Activated CD8-positive, alpha-beta T cell treated with anti-CD3 and anti-CD28 coated beads for 36 hours (primary cell): ENCODE data around the gene MTG1. TPM values are rescaled to one million over a fixed set of nuclear protein-coding genes. Genes with fewer than 3 reads are reported as not detected.

Source experiments
- ATAC-seq: fragments of 200-7000 bp; cut with Tn5 transposase; one replicate; pipeline ENCODE4 v1.10.0; 2021; ENCODE audit warnings: mild to moderate bottlenecking, moderate library complexity
- CTCF ChIA-PET: fragments of 350-600 bp; sonication (Branson Sonifier 250); formaldehyde crosslinking; loops from one replicate; lab custom pipeline; 2021; ENCODE audit warnings: antibody characterized with exemption; lab: Charles Lee
- POLR2A ChIA-PET: fragments of 350-600 bp; sonication (Branson Sonifier 250); formaldehyde crosslinking; loops from one replicate; lab custom pipeline; 2021; ENCODE audit warnings: antibody characterized with exemption; lab: Charles Lee
- DNase-seq: peaks from one replicate; pipeline ENCODE4 v3.0.0-alpha.2; 2020
- H3K27ac Mint-ChIP-seq: one replicate; pipeline ENCODE4 v1.8.0; 2021; ENCODE audit warnings: mild to moderate bottlenecking, mixed read lengths
- H3K27me3 Mint-ChIP-seq: one replicate; pipeline ENCODE4 v1.8.0; 2021; ENCODE audit warnings: mixed read lengths
- H3K36me3 Mint-ChIP-seq: one replicate; pipeline ENCODE4 v1.8.0; 2021; ENCODE audit warnings: low read depth, mixed read lengths
- H3K4me1 Mint-ChIP-seq: one replicate; pipeline ENCODE4 v1.8.0; 2021; ENCODE audit warnings: low read depth, mixed read lengths
- H3K4me3 Mint-ChIP-seq: one replicate; pipeline ENCODE4 v1.8.0; 2021; ENCODE audit warnings: mild to moderate bottlenecking, moderate library complexity, mixed read lengths
- H3K9me3 Mint-ChIP-seq: one replicate; pipeline ENCODE4 v1.8.0; 2021; ENCODE audit warnings: mixed read lengths
- CTCF ChIP-seq: fragments of 200-600 bp; IDR thresholded peaks from one replicate; pipeline ENCODE4 v1.8.0; 2022; ENCODE audit warnings: antibody characterized with exemption, mild to moderate bottlenecking
- intact Hi-C: fragments of 100-400 bp; cut with micrococcal nuclease; formaldehyde crosslinking; loops from one replicate; pipeline ENCODE4 v1.10.0; 2022
- total RNA-seq, 2 experiments: library from RNA; stranded (reverse); gene quantifications; one replicate each; pipeline ENCODE4 v1.2.3, GENCODE V29; 2021

Gene MTG1
- total RNA-seq, 2 experiments from 2014 or later = 45.7 to 48.9 TPM

DNA sequence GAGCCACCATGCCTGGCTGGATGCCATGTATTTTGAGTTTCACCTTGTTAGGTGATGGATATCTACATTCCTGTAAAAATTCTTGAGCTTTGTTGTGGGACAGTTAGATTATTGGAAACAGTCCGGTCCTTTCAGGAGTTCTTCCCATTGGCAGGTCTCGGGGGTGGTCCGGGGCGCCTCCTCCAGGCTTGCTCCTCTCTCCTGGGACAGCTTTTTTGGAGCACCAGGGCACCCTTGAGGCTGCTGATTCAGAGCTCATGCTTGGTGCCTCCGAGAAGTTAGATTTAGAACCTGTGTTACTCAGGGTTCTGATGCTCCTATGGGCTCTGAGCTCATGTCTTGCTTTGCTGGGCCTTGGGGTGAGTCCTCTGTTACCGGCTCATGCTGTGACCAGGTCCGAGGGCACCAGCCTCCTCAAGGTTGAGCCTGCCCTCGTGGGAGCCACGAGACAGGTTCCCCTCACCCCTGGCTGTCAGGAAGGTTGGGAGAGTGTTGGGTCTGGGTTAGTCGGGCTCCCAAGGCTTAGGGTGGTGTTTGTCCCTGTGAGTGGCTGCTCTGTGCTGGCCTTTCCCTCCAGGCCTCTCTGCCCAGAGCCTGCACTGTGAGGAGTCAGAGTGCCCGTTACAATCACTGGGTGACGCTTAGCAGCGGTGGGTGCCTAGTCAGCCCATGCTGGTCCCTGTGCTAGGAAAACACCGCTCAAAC lies 24.5 kb downstream of the MTG1 start:
- no peaks in the 10 kb centered on the region for H3K4me1 Mint-ChIP-seq
- peaks cover 31% of the 10 kb centered on the region for H3K36me3 Mint-ChIP-seq
- CTCF ChIA-PET = interaction anchor here (1.1 to 2.3 kb wide), 2 partner anchors 19 to 89 kb away, joined by 3 to 7 read pairs; no protein-coding TSS in a partner anchor
- no peak for ATAC-seq
- no peak overlapping the region for H3K27ac Mint-ChIP-seq
- DNase-seq = no peak
- intact Hi-C loops = no loop called here
- H3K9me3 Mint-ChIP-seq = peaks cover 4% of the 10 kb centered on the region
- no peak for TF ChIP-seq CTCF
- POLR2A ChIA-PET = interaction anchor here (1.3 kb wide), 1 partner anchor 27 kb away, joined by 3 read pairs; no protein-coding TSS in a partner anchor
- no peaks in the 10 kb centered on the region for H3K27me3 Mint-ChIP-seq
- no peak overlapping the region for H3K4me3 Mint-ChIP-seq

DNA sequence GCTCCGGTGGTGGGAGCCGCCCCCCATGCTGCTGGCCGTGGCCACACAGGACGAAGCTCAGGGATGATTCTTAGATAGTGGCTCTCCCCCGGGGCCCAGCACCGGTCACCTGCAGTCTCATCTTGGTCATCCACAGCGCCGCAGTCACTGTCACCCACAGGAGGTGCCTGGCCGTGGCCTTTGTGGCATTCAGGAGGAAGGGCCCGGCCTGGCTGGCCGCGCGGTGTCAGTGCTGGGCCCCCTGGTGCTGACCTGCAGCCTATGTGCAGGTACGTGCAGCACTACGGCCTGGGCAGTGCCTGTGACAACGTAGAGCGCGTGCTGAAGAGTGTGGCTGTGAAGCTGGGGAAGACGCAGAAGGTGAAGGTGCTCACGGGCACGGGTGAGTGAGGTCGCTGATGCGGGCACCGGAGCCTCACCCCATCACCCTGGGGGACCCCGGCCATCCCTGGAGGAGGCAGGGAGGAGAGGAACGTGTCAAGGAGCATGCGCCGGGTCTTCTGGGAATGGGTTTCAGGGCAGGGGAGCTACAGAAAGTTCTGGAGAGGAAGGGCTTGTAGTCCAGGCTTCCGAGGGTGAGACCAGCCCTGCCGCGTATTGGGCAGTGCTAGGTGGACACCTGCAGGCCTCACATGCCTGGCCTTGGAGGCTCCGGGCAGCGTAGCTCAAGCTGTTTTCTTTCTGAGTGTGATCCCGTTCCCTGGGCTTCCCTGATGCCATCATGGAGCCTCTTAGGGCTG lies 25.4 kb downstream of the MTG1 start:
- Mint-ChIP-seq H3K4me3 (no peak overlapping the region), H3K4me1 (no peaks in the 10 kb centered on the region), H3K36me3 (peaks cover 27% of the 10 kb centered on the region), H3K27me3 (no peaks in the 10 kb centered on the region), H3K9me3 (peaks cover 2% of the 10 kb centered on the region), H3K27ac (no peak overlapping the region)
- DNase-seq (no peak), ATAC-seq (no peak)
- intact Hi-C loops = no loop called here
- ChIA-PET POLR2A (interaction anchor here (0.7 to 1.3 kb wide), 3 partner anchors 28 to 88 kb away, joined by 3 read pairs; no protein-coding TSS in a partner anchor), CTCF (interaction anchor here (2.3 kb wide), 1 partner anchor 90 kb away, joined by 7 read pairs; no protein-coding TSS in a partner anchor)
- no peak for TF ChIP-seq CTCF

DNA sequence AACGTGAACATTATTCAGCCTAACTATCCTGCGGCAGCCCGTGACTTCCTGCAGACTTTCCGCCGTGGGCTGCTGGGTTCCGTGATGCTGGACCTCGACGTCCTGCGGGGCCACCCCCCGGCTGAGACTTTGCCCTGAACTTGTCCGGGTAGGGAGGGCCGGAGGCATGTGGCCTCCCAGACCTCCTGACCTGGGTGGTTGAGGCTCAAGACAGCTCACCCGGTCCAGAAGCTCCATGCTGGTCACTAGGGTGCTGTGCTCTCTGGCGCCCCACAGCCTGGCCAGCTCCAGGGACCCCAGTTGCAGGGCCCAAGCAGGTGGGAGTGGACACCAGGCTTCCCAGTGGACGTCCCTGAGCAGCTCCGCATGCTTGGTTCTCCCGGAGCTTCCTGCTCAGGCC lies 26.1 kb downstream of the MTG1 start:
- intact Hi-C loops = no loop called here
- Mint-ChIP-seq H3K4me3 (no peak overlapping the region), H3K27me3 (no peaks in the 10 kb centered on the region), H3K36me3 (peaks cover 20% of the 10 kb centered on the region), H3K9me3 (peaks cover 2% of the 10 kb centered on the region), H3K4me1 (no peaks in the 10 kb centered on the region), H3K27ac (no peak overlapping the region)
- no peak for DNase-seq
- no peak for TF ChIP-seq CTCF
- ChIA-PET POLR2A (interaction anchor here (0.7 to 1.1 kb wide), 3 partner anchors 18 to 88 kb away, joined by 3 read pairs; no protein-coding TSS in a partner anchor), CTCF (interaction anchor here (2.3 kb wide), 1 partner anchor 91 kb away, joined by 7 read pairs; no protein-coding TSS in a partner anchor)
- no peak for ATAC-seq

GRCh38 chr10:133420579-133420978 lies 26.6 kb downstream of the MTG1 start:
- peaks cover 2% of the 10 kb centered on the region for H3K9me3 Mint-ChIP-seq
- no peak for ATAC-seq
- H3K27me3 Mint-ChIP-seq = no peaks in the 10 kb centered on the region
- no peak for TF ChIP-seq CTCF
- no peaks in the 10 kb centered on the region for H3K4me1 Mint-ChIP-seq
- H3K4me3 Mint-ChIP-seq = no peak overlapping the region
- intact Hi-C loops = no loop called here
- ChIA-PET CTCF (interaction anchor here (1.2 to 2.3 kb wide), 4 partner anchors 17 to 113 kb away, joined by 3 to 7 read pairs (median 5); no protein-coding TSS in a partner anchor), POLR2A (interaction anchor here (1.1 to 2.7 kb wide), 2 partner anchors 9 to 18 kb away, joined by 3 to 8 read pairs; no protein-coding TSS in a partner anchor)
- H3K36me3 Mint-ChIP-seq = peaks cover 15% of the 10 kb centered on the region
- no peak overlapping the region for H3K27ac Mint-ChIP-seq
- DNase-seq = no peak
